Activated CD4-positive, alpha-beta T cell treated with anti-CD3 and anti-CD28 coated beads, Interleukin-2, amount 10 ng/mL, durations not matched to agents 7 days and 5 days (primary cell): ENCODE results near the gene ZNF273. TPM values are rescaled to one million over a fixed set of nuclear protein-coding genes. Genes with fewer than 3 reads are reported as not detected.
"Not testable (repeated sequence)": the region's sequence is repeated elsewhere in the genome, so short reads cannot be mapped to it uniquely, and the experiment has no call there.

Experiments
- CTCF ChIA-PET: fragments of 350-600 bp; sonication (Branson Sonifier 250); formaldehyde crosslinking; loops from one replicate; lab custom pipeline; 2021; ENCODE audit warnings: antibody characterized with exemption; lab: Charles Lee
- POLR2A ChIA-PET: fragments of 350-600 bp; sonication (Branson Sonifier 250); formaldehyde crosslinking; loops from one replicate; lab custom pipeline; 2021; ENCODE audit warnings: antibody characterized with exemption; lab: Charles Lee
- DNase-seq: peaks from one replicate; pipeline ENCODE4 v3.0.0-alpha.2; 2020
- H3K27ac Mint-ChIP-seq: one replicate; pipeline ENCODE4 v1.8.0; 2021; ENCODE audit warnings: mild to moderate bottlenecking, moderate library complexity, mixed read lengths
- H3K27me3 Mint-ChIP-seq: one replicate; pipeline ENCODE4 v1.8.0; 2021; ENCODE audit warnings: mixed read lengths
- H3K36me3 Mint-ChIP-seq: one replicate; pipeline ENCODE4 v1.8.0; 2021; ENCODE audit warnings: low read depth, mixed read lengths
- H3K4me1 Mint-ChIP-seq: one replicate; pipeline ENCODE4 v1.8.0; 2021; ENCODE audit warnings: mixed read lengths
- H3K4me3 Mint-ChIP-seq: one replicate; pipeline ENCODE4 v1.8.0; 2021; ENCODE audit warnings: mild to moderate bottlenecking, moderate library complexity, mixed read lengths
- H3K9me3 Mint-ChIP-seq: one replicate; pipeline ENCODE4 v1.8.0; 2021; ENCODE audit warnings: mixed read lengths
- total RNA-seq, 2 experiments: library from RNA; stranded (reverse); gene quantifications; one replicate each; pipeline ENCODE4 v1.2.3, GENCODE V29; 2021

The ZNF273 gene
- total RNA-seq = 10 to 100 TPM in 1 of 2 experiments, 1 to 10 TPM in 1; 9.7 to 11.7 TPM

GRCh38 chr7:64902806-64903721 is at the start of gene ZNF273:
TSS of gene ZNF273 (plus strand) at chr7:64903273. CDS start at chr7:64903318, 45 bp downstream.
- H3K4me3 Mint-ChIP-seq = peak within 1 kb of the TSS; percentile 96
- no peaks in the 10 kb centered on the region for H3K27me3 Mint-ChIP-seq
- peaks cover 8% of the 10 kb centered on the region for H3K9me3 Mint-ChIP-seq
- peak; percentile 96 for DNase-seq
- ChIA-PET POLR2A (interaction anchor here (0.6 kb wide), 1 partner anchor 100 kb away, joined by 12 read pairs; no protein-coding TSS in a partner anchor), CTCF (interaction anchor here (1.2 to 1.9 kb wide), 3 partner anchors 11 to 37 kb away, joined by 4 read pairs; no protein-coding TSS in a partner anchor)
- peak within 1 kb of the TSS; percentile 98 for H3K27ac Mint-ChIP-seq
- H3K36me3 Mint-ChIP-seq = peaks cover 29% of the 10 kb centered on the region
- H3K4me1 Mint-ChIP-seq = peaks cover 42% of the 10 kb centered on the region

GRCh38 chr7:64853679-64854078 is 49.4 kb upstream of the ZNF273 start:
- Mint-ChIP-seq H3K4me1 (no peaks in the 10 kb centered on the region), H3K4me3 (no peak overlapping the region), H3K27ac (no peak overlapping the region), H3K9me3 (peaks cover 5% of the 10 kb centered on the region), H3K27me3 (no peaks in the 10 kb centered on the region), H3K36me3 (no peaks in the 10 kb centered on the region)
- DNase-seq = no peak
- ChIA-PET POLR2A (no interaction called here), CTCF (no interaction called here)

- DNase-seq = no peak
- H3K9me3 Mint-ChIP-seq = no peaks in the 10 kb centered on the region
- ChIA-PET POLR2A (no interaction called here), CTCF (no interaction called here)
- H3K27me3 Mint-ChIP-seq = no peaks in the 10 kb centered on the region
- no peak overlapping the region for H3K27ac Mint-ChIP-seq
- no peaks in the 10 kb centered on the region for H3K36me3 Mint-ChIP-seq
- H3K4me1 Mint-ChIP-seq = no peaks in the 10 kb centered on the region
- H3K4me3 Mint-ChIP-seq = no peak overlapping the region
These were observed 48.1 kb upstream of the ZNF273 start for GRCh38 chr7:64854969-64855368.

GRCh38 chr7:64863021-64863420 is 40.1 kb upstream of the ZNF273 start:
- H3K27ac Mint-ChIP-seq = no peak overlapping the region
- no peak overlapping the region for H3K4me3 Mint-ChIP-seq
- POLR2A ChIA-PET = no interaction called here
- no peak for DNase-seq
- no peaks in the 10 kb centered on the region for H3K4me1 Mint-ChIP-seq
- no peaks in the 10 kb centered on the region for H3K36me3 Mint-ChIP-seq
- CTCF ChIA-PET = no interaction called here
- H3K27me3 Mint-ChIP-seq = no peaks in the 10 kb centered on the region
- peaks cover 3% of the 10 kb centered on the region for H3K9me3 Mint-ChIP-seq

- H3K9me3 Mint-ChIP-seq, POLR2A ChIA-PET, CTCF ChIA-PET, H3K27me3 Mint-ChIP-seq, H3K4me3 Mint-ChIP-seq, H3K36me3 Mint-ChIP-seq, H3K4me1 Mint-ChIP-seq, DNase-seq, H3K27ac Mint-ChIP-seq: not testable (repeated sequence)
These were observed 39.5 kb upstream of the ZNF273 start for GRCh38 chr7:64863530-64863929.

- no peaks in the 10 kb centered on the region for H3K36me3 Mint-ChIP-seq
- H3K27me3 Mint-ChIP-seq = no peaks in the 10 kb centered on the region
- H3K27ac Mint-ChIP-seq = no peak overlapping the region
- ChIA-PET POLR2A (no interaction called here), CTCF (no interaction called here)
- no peaks in the 10 kb centered on the region for H3K4me1 Mint-ChIP-seq
- peaks cover 6% of the 10 kb centered on the region for H3K9me3 Mint-ChIP-seq
- no peak overlapping the region for H3K4me3 Mint-ChIP-seq
- DNase-seq = no peak
These were observed 39.1 kb upstream of the ZNF273 start for GRCh38 chr7:64863969-64864368.

GRCh38 chr7:64867863-64868440 is 35.1 kb upstream of the ZNF273 start:
- peaks cover 14% of the 10 kb centered on the region for H3K9me3 Mint-ChIP-seq
- H3K4me1 Mint-ChIP-seq = no peaks in the 10 kb centered on the region
- no peak for DNase-seq
- no peak overlapping the region for H3K4me3 Mint-ChIP-seq
- no peaks in the 10 kb centered on the region for H3K27me3 Mint-ChIP-seq
- no peaks in the 10 kb centered on the region for H3K36me3 Mint-ChIP-seq
- no peak overlapping the region for H3K27ac Mint-ChIP-seq
- ChIA-PET CTCF (no interaction called here), POLR2A (no interaction called here)

GRCh38 chr7:64868499-64868898 is 34.6 kb upstream of the ZNF273 start:
- H3K4me1 Mint-ChIP-seq = no peaks in the 10 kb centered on the region
- H3K27ac Mint-ChIP-seq = no peak overlapping the region
- DNase-seq = no peak
- H3K9me3 Mint-ChIP-seq = peaks cover 13% of the 10 kb centered on the region
- no peaks in the 10 kb centered on the region for H3K27me3 Mint-ChIP-seq
- ChIA-PET POLR2A (no interaction called here), CTCF (interaction anchor here (0.6 kb wide), 1 partner anchor 362 kb away, joined by 5 read pairs; no protein-coding TSS in a partner anchor)
- H3K36me3 Mint-ChIP-seq = no peaks in the 10 kb centered on the region
- no peak overlapping the region for H3K4me3 Mint-ChIP-seq

- Mint-ChIP-seq H3K36me3 (no peaks in the 10 kb centered on the region), H3K4me3 (no peak overlapping the region), H3K4me1 (no peaks in the 10 kb centered on the region), H3K9me3 (peaks cover 13% of the 10 kb centered on the region), H3K27me3 (no peaks in the 10 kb centered on the region), H3K27ac (no peak overlapping the region)
- ChIA-PET CTCF (interaction anchor here (0.6 kb wide), 1 partner anchor 363 kb away, joined by 5 read pairs; no protein-coding TSS in a partner anchor), POLR2A (no interaction called here)
- no peak for DNase-seq
These were observed 33.9 kb upstream of the ZNF273 start for GRCh38 chr7:64869121-64869725.

GRCh38 chr7:64869912-64870562 is 33.0 kb upstream of the ZNF273 start:
- H3K36me3 Mint-ChIP-seq = no peaks in the 10 kb centered on the region

GRCh38 chr7:64870656-64871055 is 32.4 kb upstream of the ZNF273 start:
- DNase-seq = no peak
- ChIA-PET CTCF (no interaction called here), POLR2A (no interaction called here)
- no peaks in the 10 kb centered on the region for H3K27me3 Mint-ChIP-seq
- H3K36me3 Mint-ChIP-seq = no peaks in the 10 kb centered on the region
- H3K4me1 Mint-ChIP-seq = no peaks in the 10 kb centered on the region
- H3K4me3 Mint-ChIP-seq = no peak overlapping the region
- no peak overlapping the region for H3K27ac Mint-ChIP-seq
- H3K9me3 Mint-ChIP-seq = peaks cover 19% of the 10 kb centered on the region

More at GRCh38 chr7:64869912-64870562, 33.0 kb upstream of the ZNF273 start:
- Mint-ChIP-seq H3K27me3 (no peaks in the 10 kb centered on the region), H3K27ac (no peak overlapping the region), H3K4me3 (no peak overlapping the region), H3K9me3 (peaks cover 14% of the 10 kb centered on the region), H3K4me1 (no peaks in the 10 kb centered on the region)
- DNase-seq = no peak
- CTCF ChIA-PET = no interaction called here
- POLR2A ChIA-PET = no interaction called here

GRCh38 chr7:64871761-64872160 is 31.3 kb upstream of the ZNF273 start:
- CTCF ChIA-PET = interaction anchor here (0.6 kb wide), 1 partner anchor 494 kb away, joined by 3 read pairs; no protein-coding TSS in a partner anchor
- no peak for DNase-seq
- H3K9me3 Mint-ChIP-seq = peaks cover 21% of the 10 kb centered on the region
- no peaks in the 10 kb centered on the region for H3K36me3 Mint-ChIP-seq
- no peak overlapping the region for H3K27ac Mint-ChIP-seq
- no peaks in the 10 kb centered on the region for H3K27me3 Mint-ChIP-seq
- POLR2A ChIA-PET = no interaction called here
- H3K4me3 Mint-ChIP-seq = no peak overlapping the region
- no peaks in the 10 kb centered on the region for H3K4me1 Mint-ChIP-seq
